Right lobe of liver (tissue), 6 donors: ENCODE data around the gene HDLBP. TPM values are rescaled to one million over a fixed set of nuclear protein-coding genes. Genes with fewer than 3 reads are reported as not detected.
A peak's percentile ranks its signal among the peaks of the same experiment; 100 is the strongest.

Experiments used
- ATAC-seq, 4 donors: fragments of 200-7000 bp; cut with Tn5 transposase; one replicate each; pipeline ENCODE4 v1.9.1; 2020; ENCODE audit warnings: mild to moderate bottlenecking in 4 of 4, moderate library complexity in 4 of 4
- DNase-seq, 3 donors: peaks; one replicate each; pipeline ENCODE4 v3.0.0-alpha.2; 2020
- H3K27ac ChIP-seq, 3 donors: fragments of 200-600 bp; one replicate each; pipeline ENCODE4 v1.8.0; 2022
- H3K27me3 ChIP-seq, 2 donors: fragments of 200-600 bp; one replicate each; pipeline ENCODE4 v1.8.0; 2022
- H3K36me3 ChIP-seq, 4 donors: fragments of 200-600 bp; sonication (generic) in 1 of 4; one replicate each; pipeline versions ENCODE4 v1.5.1 to v1.8.0; 2017 to 2022; ENCODE audit warnings: control low read depth in 1 of 4
- H3K4me1 ChIP-seq, 4 donors: fragments of 200-600 bp; sonication (generic) in 1 of 4; one replicate each; pipeline versions ENCODE4 v1.5.1 to v1.8.0; 2017 to 2022; ENCODE audit warnings: control low read depth in 1 of 4
- H3K4me3 ChIP-seq, 3 donors: fragments of 200-600 bp; one replicate each; pipeline ENCODE4 v1.8.0; 2022
- H3K9me3 ChIP-seq, 4 donors: fragments of 200-600 bp; sonication (generic) in 1 of 4; one replicate each; pipeline versions ENCODE4 v1.5.1 to v1.8.0; 2017 to 2022; ENCODE audit warnings: control low read depth in 1 of 4
- CTCF ChIP-seq, 4 donors: fragments of 200-600 bp in 3 of 4; fragments of 450-650 bp in 1 of 4; IDR thresholded peaks; one replicate each; pipeline versions ENCODE4 v1.5.1 to v1.8.0; 2016 to 2022; ENCODE audit warnings: antibody characterized with exemption in 4 of 4, mild to moderate bottlenecking in 2 of 4
- POLR2A ChIP-seq: fragments of 450-650 bp; IDR thresholded peaks from one replicate; pipeline ENCODE4 v1.6.1; 2017; ENCODE audit warnings: antibody characterized with exemption, mild to moderate bottlenecking
- WGBS: methylation state at CpG from one replicate; pipeline ENCODE4 v1.1.6; 2018; ENCODE audit warnings: low coverage, low lambda C conversion rate; ENCODE audit not compliant: insufficient coverage; ENCODE audit errors: missing lambda C conversion rate; 5-methylcytosine and 5-hydroxymethylcytosine counted together
- intact Hi-C, 2 donors: fragments of 100-400 bp; cut with DNase I; formaldehyde crosslinking; loops; one replicate each; pipeline versions ENCODE4 v1.11.2 to v1.14.1; 2022
- total RNA-seq, 6 experiments: library from RNA; depleted of rRNA in 2 of 6; stranded (reverse); fragments of >200 nt in 2 of 6; fragmentation: NEBNext Ultra II Directional in 3 of 6; extraction: Animal tissue kit (Norgen Biotek cat#: 25700) in 3 of 6; gene quantifications; one replicate each; pipeline versions ENCODE4 v1.1.0 to v1.2.4, GENCODE V29; 2016 to 2023
- donor health status: DM: no; HTN: yes; CAD: no.
- donor health status: DM: no; HTN: no; CAD: no.
- donor health status: DM: no; HTN: no; CAD: no.
- donor health status: DM: no; HTN: yes; CAD: no.
- donor health status: DM: no; HTN: yes; CAD: no.

The HDLBP gene
- total RNA-seq, 6 experiments from 2014 or later: 341 to 557 (median 479) TPM

- peaks cover 16 to 97% (median 49%) of the 10 kb centered on the region in 4 donors for H3K36me3 ChIP-seq
- WGBS: 74% methylated on average over 10 of the region's 11 CpGs
- peaks cover 0 to 32% (median 14%) of the 10 kb centered on the region in 4 donors for H3K4me1 ChIP-seq
- peak overlapping the region in 1 of 3 donors; percentile 86 for H3K27ac ChIP-seq
- H3K9me3 ChIP-seq: no peaks in the 10 kb centered on the region
- no peak overlapping the region for H3K4me3 ChIP-seq
- intact Hi-C loops: loop anchor here in 1 of 2 donors (5.0 kb wide), 1 partner anchor 91 kb away; no protein-coding TSS in a partner anchor
- TF ChIP-seq POLR2A (no peak), CTCF (IDR thresholded peaks at IDR 0.05) (no peak)
- DNase-seq: peak in 1 of 3 donors; percentile 41
- no peaks in the 10 kb centered on the region for H3K27me3 ChIP-seq
- no peak for ATAC-seq
Measured at GRCh38 chr2:241256168-241256545, 59.3 kb downstream of the HDLBP start.

- no peak for TF ChIP-seq CTCF (IDR thresholded peaks at IDR 0.05)
- TF ChIP-seq POLR2A: no peak
- WGBS: 51% methylated on average over 10 of the region's 13 CpGs
- Histone ChIP-seq H3K27ac (peak overlapping the region; percentile 39 to 86 (median 63)), H3K9me3 (no peaks in the 10 kb centered on the region), H3K27me3 (no peaks in the 10 kb centered on the region), H3K4me1 (peaks cover 0 to 32% (median 14%) of the 10 kb centered on the region in 4 donors), H3K36me3 (peaks cover 18 to 97% (median 49%) of the 10 kb centered on the region in 4 donors), H3K4me3 (no peak overlapping the region)
- intact Hi-C loops: loop anchor here in 1 of 2 donors (5.0 kb wide), 1 partner anchor 92 kb away; no protein-coding TSS in a partner anchor
- DNase-seq (peak; percentile 60 to 90 (median 88)), ATAC-seq (peak; percentile 52 to 76 (median 62))
Measured at GRCh38 chr2:241255542-241256167, 59.8 kb downstream of the HDLBP start.

- Histone ChIP-seq H3K27me3 (no peaks in the 10 kb centered on the region), H3K27ac (peak overlapping the region; percentile 51 to 86 (median 63)), H3K36me3 (peaks cover 23 to 97% (median 50%) of the 10 kb centered on the region in 4 donors), H3K4me1 (peaks cover 0 to 34% (median 14%) of the 10 kb centered on the region in 4 donors), H3K9me3 (no peaks in the 10 kb centered on the region), H3K4me3 (peak overlapping the region in 1 of 3 donors; percentile 5)
- WGBS: 60% methylated on average over 6 of the region's 10 CpGs
- intact Hi-C loops: loop anchor here in 1 of 2 donors (5.0 kb wide), 1 partner anchor 92 kb away; no protein-coding TSS in a partner anchor
- ATAC-seq: peak; percentile 85 to 94 (median 90)
- peak; percentile 73 to 93 (median 88) for DNase-seq
- TF ChIP-seq POLR2A: no peak
- no peak for TF ChIP-seq CTCF (IDR thresholded peaks at IDR 0.05)
Measured at GRCh38 chr2:241254904-241255351, 60.5 kb downstream of the HDLBP start.

GRCh38 chr2:241252778-241253475 is 62.5 kb downstream of the HDLBP start:
- WGBS: 100% methylated on average over 3 of the region's 14 CpGs
- no peak overlapping the region for H3K27ac ChIP-seq
- no peaks in the 10 kb centered on the region for H3K27me3 ChIP-seq
- DNase-seq (peak in 1 of 3 donors; percentile 36), ATAC-seq (no peak)
- TF ChIP-seq POLR2A (no peak), CTCF (IDR thresholded peaks at IDR 0.05) (no peak)
- no peak overlapping the region for H3K4me3 ChIP-seq
- peaks cover 0 to 35% (median 14%) of the 10 kb centered on the region in 4 donors for H3K4me1 ChIP-seq
- H3K9me3 ChIP-seq: no peaks in the 10 kb centered on the region
- intact Hi-C loops: no loop called here
- H3K36me3 ChIP-seq: peaks cover 38 to 100% (median 57%) of the 10 kb centered on the region in 4 donors
